Forelimb muscle (tissue), 1 donor: ENCODE data around the gene DDX6. TPM values are rescaled to one million over a fixed set of nuclear protein-coding genes. Genes with fewer than 3 reads are reported as not detected.
"Not testable (repeated sequence)": the region's sequence is repeated elsewhere in the genome, so short reads cannot be mapped to it uniquely, and the experiment has no call there.

Experiments used
- DNase-seq: peaks from one replicate; pipeline ENCODE4 v3.0.0-alpha.2; 2013; ENCODE audit warnings: low read depth
- polyA plus RNA-seq: library from polyadenylated mRNA; unstranded; fragments of 120-200 nt; gene quantifications from one replicate; pipeline ENCODE4 v1.2.1, GENCODE V29; 2013; ENCODE audit not compliant: insufficient read length

The DDX6 gene, protein sequence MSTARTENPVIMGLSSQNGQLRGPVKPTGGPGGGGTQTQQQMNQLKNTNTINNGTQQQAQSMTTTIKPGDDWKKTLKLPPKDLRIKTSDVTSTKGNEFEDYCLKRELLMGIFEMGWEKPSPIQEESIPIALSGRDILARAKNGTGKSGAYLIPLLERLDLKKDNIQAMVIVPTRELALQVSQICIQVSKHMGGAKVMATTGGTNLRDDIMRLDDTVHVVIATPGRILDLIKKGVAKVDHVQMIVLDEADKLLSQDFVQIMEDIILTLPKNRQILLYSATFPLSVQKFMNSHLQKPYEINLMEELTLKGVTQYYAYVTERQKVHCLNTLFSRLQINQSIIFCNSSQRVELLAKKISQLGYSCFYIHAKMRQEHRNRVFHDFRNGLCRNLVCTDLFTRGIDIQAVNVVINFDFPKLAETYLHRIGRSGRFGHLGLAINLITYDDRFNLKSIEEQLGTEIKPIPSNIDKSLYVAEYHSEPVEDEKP
- polyA plus RNA-seq = 66.9 TPM

DNA sequence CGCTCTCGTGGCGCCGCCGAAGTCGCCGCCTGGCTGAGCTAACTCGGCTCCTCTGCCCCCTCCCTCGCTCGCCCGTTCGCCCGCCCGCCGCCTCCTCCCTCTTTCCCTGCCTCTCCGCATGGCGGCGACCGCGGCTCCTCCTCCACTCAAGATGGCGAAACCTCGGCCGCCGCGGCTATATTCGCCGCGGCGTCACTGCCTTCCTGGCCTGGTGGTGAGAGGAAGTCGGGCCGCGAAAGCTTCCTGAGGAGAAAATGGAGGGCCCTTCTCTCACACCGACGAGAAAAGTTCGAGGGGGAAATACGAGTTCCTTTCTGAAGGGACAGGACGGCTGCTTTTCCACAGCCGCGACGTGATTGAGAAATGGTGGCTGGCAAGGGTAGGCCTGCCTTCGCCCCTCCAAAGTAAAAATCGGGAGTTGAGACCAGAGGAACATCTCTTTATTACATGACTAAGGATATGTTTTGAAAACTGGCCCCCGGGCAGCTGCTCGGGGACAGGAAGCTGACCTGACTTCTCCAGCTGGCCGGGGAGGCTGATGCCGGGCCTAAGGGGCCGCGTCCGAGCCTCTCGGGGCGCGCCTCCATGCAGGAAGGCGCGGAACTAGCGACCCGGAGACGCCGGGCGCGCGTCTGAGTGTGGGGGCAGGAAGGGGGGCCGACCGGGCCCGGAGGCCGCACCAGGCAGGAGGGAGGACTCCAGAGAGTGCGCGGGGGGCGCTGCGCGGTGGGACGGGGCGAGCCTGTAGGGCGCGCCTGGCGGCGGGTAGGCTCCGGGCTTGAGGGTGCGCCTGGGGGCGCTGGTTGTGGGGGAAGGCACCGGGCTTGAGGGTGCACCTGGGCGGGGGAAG lies at the start of gene DDX6:
DDX6 (minus strand) TSS at position 54 of the 850 bp plus-strand sequence. CDS start 4,913 bp downstream, outside the sequence.
- DNase-seq = no peak

DNA sequence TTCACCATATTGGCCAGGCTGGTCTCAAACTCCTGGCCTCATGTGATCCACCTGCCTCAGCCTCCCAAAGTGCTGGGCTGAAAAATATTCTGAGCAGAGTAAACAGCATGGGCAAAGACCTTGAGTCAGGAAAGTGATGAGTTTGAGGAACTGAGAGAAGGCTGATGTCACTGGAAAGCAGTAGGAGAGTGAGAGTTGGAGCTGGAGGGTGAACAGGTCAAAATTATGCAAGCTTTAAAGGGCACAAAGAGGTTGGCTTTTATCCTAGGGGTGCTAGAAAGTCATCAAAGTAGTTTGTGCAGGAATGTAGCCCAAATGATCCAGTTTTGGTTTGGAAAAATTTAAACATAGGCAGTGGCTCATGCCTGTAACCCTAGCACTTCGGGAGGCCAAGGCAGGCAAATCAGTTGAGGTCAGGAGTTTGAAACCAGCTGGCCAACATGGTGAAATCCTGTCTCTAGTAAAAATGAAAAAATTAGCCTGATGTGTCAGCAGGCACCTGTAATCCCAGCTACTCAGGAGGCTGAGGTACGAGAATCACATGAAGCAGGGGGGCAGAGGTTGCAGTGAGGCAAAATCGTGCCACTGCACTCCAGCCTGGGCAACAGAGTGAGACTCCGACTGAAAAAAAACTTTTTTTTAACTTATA lies 48.1 kb upstream of the DDX6 start:
- DNase-seq = no peak

DNA sequence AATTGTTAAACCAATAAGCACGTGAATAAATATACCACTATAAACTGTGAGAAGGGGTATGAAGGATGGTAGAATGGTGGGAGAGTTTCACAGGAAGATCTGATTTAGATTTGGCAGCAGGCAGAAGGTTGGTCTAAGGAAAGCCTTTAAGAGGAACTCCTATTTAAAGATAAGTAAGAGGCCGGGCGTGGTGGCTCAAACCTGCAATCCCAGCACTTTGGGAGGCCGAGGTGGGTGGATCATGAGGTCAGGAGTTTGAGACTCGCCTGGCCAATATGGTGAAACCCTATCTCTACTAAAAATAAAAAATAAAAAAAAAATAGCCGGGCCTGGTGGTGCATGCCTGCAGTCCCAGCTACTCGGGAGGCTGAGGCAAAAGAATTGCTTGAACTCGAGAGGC lies 46.9 kb upstream of the DDX6 start:
- DNase-seq = no peak

DNA sequence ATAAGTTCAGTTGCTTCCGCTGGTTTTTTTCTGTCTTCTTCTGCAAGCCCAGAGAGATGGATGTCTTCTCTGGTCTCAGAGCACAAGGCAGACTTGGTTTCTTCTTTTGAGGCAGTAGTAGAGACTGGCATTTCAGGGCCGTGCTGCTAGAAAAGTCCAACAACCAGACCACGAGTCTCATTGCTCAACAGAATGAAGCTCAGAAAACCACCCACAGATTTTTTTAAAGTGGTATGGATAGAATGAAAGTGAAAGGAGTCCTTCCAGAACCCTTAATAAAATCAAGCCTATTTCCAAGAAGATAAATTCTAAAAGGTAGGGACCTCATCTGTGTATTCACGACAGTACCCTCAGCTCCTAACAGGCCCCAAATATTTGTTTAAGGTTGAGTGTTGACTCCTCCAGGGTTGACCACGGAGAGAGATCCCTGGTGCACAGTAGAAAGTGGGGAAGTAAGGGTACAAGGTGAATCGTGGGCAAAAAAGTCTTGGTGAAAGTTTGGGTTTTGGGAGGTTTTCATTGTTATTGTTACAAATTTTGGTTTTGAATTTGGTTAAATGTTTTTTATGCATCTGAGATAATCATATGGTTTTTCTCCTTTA lies 43.6 kb upstream of the DDX6 start:
- no peak for DNase-seq

DNA sequence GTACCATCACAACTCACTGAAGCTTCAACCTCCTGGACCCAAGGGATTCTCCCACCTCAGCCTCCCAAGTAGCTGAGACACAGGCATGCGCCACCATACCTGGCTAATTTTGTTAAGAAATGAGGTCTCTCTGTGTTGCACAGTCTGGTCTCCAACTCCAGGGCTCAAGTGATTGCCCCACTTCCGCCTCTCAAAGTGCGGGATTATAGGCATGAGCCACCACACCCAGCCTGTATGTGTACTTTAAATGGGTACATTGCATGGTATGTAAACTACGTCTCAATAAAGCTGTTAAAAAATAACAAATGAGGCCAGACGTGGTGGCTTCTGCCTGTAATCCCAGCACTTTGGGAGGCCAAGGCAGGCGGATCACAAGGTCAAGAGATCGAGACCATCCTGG lies 36.2 kb upstream of the DDX6 start:
- DNase-seq = no peak

DNA sequence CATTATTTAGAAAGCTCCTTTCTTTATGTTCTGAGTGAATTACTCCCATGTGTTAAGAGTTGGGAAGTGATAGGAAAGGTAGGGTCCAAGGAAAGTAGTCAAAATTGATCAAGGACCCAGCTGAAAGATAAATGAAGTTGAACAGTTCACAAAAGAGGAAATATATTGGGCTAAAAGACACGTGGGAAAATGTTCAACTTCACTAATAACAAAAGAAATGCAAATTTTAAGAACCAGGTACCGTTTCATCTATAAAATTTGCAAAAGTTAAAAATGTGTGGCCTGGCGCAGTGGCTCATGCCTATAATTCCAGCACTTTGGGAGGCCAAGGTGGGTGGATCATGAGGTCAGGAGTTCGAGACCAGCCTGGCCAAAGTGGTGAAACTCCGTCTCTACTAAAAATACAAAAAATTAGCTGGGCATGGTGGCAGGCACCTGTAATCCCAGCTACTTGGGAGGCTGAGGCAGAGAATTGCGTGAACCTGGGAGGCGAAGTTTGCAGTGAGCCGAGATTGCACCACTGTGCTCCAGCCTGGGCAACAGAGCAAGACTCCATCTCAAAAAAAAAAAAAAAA lies 32.1 kb upstream of the DDX6 start:
- not testable (repeated sequence) for DNase-seq

DNA sequence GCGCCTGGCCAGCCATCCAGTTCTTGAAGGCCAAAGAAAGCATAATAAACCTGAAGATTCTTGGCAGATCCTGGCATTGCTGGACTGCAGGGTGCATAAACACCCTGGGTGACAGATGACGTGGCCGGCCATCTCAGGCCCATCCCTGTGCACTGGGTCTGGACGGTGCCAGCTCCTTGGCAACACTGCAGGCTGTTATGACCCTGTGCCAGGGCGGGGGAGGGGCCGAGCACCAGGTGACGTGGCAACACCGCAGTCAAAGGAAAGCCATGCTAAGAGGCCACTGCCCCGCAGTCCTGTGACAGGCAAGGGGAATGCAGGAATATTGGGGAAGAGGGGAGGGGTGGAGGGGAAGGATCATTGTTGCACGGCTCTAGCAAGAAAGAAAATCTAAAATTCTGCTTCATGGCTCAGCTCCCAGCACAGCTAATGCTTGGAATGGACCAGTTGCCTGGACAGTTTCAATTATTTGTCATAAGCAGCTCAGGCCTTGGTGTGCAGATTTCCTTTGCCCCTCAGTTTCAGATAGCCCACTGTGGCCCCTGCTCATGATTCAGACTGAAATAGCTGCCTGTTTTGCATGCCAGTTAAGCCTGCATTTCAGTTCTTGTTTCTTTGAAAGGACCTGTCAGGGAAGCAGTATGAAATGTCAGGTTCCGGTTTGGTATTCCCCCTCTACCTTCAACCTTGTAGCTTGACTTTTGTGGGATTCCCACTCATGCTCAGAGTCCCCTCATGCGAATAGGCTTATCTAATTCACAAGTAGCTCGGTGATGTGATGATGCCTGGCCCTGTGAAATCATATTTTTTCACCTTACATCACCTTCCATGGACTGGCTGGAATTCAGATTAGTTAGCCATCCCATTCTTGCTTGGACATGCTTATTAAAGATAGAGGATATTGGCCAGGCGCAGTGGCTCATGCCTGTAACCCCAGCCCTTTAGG lies 29.7 kb upstream of the DDX6 start:
- DNase-seq = no peak

DNA sequence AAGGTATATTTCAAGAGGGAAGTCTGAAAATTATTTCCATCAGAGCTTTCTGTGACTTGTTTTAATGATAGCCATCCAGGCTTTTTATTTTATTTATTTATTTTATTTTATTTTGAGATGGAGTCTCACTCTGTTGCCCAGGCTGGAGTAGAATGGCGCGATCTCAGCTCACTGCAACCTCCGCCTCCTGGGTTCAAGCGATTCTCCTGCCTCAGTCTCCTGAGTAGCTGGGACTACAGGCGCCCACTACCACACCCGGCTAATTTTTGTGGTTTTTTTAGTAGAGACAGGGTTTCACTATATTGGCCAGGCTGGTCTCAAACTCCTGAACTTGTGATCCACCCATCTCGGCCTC lies 29.0 kb upstream of the DDX6 start:
- not testable (repeated sequence) for DNase-seq

DNA sequence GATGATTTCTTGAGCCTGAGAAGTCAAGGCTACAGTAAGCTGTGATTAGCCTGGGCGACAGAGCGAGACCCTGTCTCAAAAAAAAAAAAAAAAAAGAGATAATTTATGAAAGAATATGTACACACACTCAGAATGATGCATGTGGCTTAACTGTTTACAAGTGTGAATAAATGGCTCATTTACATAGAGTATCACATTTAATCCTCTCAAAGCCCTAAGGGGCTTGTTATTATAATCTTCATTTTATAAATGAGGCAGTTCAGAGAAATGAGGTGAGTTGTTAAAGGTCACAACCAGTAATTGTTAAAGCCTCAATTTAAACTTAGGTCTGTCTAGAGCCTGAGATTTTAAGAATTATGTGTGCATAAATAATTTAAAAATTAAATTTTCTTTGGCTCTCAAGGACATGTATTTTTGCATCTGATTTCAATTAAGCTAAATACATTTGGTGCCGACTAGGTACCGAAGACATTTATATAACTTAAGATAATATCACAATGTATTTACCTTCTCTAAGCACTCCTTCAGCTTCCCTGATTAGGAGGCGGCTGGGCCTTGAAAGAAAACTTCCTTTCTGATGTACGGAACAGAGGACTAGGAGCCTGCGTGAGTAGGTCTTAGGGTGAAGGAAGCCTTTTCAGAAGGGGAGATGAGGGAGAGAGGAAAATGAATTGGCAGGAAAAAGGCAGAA lies 28.5 kb upstream of the DDX6 start:
- no peak for DNase-seq

DNA sequence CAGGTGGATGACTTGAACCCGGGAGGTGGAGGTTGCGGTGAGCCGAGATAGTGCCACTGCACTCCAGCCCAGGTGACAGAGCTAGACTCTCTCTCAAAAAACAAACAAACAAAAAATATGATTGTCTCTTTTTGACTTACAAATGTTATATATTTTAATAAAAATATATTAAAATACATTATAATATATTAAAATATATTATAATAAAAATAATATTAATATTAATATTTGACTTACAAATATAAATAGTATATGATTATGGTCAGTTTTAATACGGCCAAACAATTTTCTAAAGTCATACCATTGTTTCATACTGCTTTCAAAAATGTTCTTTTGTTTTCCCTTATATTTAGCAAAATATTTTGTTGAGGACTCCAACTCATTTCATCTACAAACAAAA lies 27.2 kb upstream of the DDX6 start:
- DNase-seq = no peak

DNA sequence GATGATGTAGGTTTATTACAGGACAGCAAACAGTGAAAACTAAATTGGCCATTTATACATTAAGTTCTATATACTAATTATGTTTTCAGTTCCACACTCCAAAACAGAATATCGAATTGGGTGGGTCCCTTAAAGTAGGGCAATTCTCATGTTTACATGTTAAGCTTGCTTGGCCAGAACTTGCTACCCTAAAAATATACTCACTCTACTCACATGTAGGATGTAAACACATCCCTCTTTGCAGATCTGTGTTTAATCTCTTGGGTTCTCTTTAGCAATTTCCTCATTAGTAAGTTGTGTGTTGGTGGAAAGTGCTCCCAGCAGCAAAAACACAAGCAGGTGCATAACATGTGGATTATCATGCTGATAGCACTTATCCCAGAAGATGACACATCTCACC lies 22.6 kb upstream of the DDX6 start:
- DNase-seq = no peak

DNA sequence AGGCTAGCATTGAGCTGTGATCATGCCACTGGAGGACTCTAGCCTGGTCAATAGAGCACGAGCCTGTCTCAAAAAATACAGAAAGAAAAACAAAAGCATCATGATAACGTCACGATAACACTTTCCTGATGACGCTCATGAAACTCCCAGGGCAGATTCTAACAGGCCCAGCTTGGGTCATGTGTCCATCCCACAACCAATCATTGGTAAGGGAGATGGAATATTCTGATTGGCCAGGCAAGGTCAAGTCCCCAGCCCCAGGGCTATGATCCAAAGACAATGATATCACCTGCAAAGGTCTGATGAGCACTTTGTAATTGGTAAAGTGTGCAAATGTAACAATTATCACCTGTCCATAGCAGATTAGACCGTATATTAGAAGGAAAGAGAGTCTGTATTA lies 21.5 kb upstream of the DDX6 start:
- DNase-seq = no peak

DNA sequence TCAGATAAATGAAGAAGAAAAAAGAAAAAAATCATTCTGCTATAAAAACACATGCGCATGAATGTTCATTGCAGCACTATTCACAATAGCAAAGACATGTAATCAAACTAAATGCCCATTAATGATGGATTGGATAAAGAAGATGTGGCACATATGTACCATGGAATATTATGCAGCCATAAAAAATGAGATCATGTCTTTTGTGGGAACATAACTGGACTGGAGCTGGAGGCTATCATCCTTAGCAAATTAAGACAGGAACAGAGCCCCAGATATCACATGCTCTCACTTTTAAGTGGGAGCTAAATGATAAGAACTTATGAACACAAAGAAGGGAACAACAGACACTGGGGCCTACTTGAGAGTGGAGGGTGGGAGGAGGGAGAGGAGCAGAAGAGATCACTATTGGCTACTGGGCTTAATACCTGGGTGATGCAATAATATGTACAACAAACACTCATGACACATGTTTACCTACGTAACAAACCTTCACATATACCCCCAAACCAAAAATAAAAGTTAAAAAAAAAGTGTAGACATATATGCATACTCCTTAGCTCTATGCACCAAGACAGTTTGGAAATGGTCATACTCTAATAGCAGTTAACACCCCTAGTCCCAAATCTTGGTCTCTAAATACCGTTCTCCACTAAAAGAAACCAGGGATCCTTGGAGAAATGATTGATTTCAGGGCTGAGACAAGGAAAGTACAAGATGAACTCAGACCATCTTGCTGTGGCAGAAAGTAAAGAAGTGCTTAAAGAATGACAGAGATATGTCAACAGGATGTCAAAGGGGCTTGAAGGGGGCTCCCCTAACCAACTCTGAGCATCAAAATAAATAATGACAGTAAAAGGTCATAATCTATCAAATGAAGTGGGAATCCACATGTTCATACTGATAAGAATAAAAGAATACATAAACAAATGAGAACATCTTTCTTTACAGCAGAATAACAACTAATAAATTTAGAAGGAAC lies 17.1 kb upstream of the DDX6 start:
- no peak for DNase-seq

DNA sequence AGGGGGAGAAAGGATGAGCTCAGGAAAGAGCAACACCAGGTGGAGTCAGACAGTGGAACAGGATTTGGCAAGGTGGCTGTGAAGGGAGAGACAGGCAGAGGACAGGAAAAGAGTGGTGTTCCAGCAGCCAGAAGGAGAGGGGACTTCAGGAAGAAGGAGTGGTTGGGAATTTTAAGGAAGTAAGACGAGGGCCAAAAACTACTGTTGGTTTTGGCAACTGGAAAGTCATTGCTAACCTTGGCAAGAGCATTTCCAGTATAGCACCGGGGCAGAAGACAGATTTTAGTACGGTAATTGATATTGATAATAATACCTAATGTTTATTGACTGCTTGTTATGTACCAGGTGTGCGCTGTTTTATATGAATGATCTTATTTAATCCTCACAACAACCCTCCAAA lies 15.4 kb upstream of the DDX6 start:
- DNase-seq = no peak

DNA sequence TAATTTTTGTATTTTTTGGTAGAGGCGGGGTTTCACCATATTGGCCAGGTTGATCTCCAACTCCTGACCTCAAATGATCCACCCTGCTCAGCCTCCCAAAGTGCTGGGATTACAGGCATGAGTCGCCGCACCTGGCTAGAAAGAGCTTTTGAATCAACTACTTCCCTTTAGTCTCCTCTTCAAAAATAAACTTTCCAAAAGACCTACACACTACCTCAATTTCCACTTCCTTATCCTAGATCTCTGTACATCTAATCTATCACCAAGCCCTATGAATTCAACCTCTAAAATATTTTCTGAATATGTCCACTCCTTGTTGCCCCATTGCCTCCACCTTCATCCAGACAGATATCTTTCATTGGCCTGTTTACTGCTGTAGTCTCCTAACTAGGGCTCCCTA lies 13.1 kb upstream of the DDX6 start:
- no peak for DNase-seq

DNA sequence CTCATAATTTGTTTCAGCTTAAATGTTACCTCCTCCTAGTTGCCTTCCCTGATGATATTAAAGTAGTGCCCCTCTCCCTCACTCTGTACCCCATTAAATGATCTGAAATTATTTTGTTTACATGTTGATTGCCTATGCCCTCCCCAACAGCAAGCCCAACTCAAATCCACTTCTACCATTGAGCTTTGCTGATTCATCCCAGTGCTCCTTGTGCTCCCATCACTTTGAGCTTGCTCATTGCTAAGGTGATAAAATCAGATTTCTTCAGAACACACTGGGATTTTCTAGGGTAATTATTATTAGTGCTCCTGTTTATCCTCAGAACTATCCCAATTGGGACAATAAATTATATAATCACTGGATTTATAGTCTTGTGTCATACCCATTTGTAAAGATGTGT lies 8.4 kb upstream of the DDX6 start:
- DNase-seq = no peak

DNA sequence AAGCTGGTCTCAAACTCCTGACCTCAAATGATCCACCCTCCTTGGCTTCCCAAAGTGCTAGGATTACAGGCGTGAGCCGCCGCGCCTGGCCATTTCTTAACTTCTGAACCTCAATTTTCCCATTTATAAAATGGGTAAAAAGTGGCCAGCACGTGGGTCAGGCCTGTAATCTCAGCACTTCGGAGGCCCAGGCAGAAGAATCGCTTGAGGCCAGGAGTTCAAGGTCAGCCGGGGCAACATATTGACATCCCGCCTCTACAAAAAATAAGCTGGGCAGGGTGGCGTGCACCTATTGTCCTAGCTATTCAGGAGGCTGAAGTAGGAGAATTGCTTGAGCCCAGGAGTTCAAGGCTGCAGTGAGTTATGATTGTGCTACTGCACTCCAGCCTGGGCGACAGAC lies 6.5 kb upstream of the DDX6 start:
- no peak for DNase-seq

DNA sequence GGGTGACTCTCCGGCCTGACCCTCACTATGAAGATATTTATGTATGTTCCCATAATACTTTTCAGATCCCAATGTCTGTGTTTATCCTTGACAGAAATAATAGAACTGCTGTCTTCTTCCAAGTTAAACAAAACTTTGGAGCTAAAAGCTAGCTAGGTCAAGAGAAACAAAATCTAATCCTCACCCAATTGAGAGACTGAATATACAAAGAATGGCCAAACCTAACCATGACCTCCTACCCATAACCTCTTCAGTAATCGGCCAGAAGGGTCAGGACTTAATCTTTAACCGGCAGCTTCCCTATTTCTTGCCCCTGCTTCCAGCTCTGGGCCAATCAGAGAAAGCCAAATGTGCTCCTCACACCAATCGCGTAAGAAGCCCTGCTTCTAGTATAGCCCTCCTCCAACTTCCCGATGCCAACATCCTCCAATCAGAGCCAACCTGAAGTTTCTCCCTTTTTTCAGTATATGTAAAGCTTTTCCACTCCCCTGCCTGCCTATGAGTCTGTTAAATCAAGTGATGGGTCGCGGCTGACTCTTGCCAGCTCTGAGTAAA lies 1.7 kb upstream of the DDX6 start:
- DNase-seq = no peak
